ENCODE data around the gene TTC1.

TTC1 gene

GRCh38 chr5:160087199-160087598 is 78.3 kb downstream of the TTC1 start:
- DNase-seq (ENCODE audit: low spot score): no peak

GRCh38 chr5:160088805-160089204 is 79.9 kb downstream of the TTC1 start:
- DNase-seq (ENCODE audit: low spot score): no peak

GRCh38 chr5:160089531-160089930 is 80.6 kb downstream of the TTC1 start:
- no peak for DNase-seq (ENCODE audit: low spot score)

GRCh38 chr5:160090059-160090458 is 81.1 kb downstream of the TTC1 start:
- DNase-seq (ENCODE audit: low spot score): no peak

- no peak for DNase-seq (ENCODE audit: low spot score)
Observed at GRCh38 chr5:160092514-160092913, 83.6 kb downstream of the TTC1 start.

GRCh38 chr5:160092960-160093707 is 84.2 kb downstream of the TTC1 start:
- DNase-seq (ENCODE audit: low spot score): no peak

GRCh38 chr5:160096178-160096577 is 87.2 kb downstream of the TTC1 start:
- no peak for DNase-seq (ENCODE audit: low spot score)

- no peak for DNase-seq (ENCODE audit: low spot score)
Observed at GRCh38 chr5:160097991-160098390, 89.1 kb downstream of the TTC1 start.

GRCh38 chr5:160105686-160106360 is 96.9 kb downstream of the TTC1 start:
- DNase-seq (ENCODE audit: low spot score): no peak

GRCh38 chr5:160108124-160108523 is 99.2 kb downstream of the TTC1 start:
- no peak for DNase-seq (ENCODE audit: low spot score)
